K562 (cell line): ENCODE measurements around the gene DDX39A. TPM values are rescaled to one million over a fixed set of nuclear protein-coding genes. Genes with fewer than 3 reads are reported as not detected.

Experiments used
- ADNP ChIP-seq: fragments of 200-800 bp; sonication (Bioruptor generic); IDR thresholded peaks from 2 replicates; pipeline ENCODE4 v1.6.1; 2016; ENCODE audit warnings: missing genetic modification characterization, missing compliant biosample characterization
- CBX1 ChIP-seq: sonication (generic); IDR thresholded peaks from 2 replicates; pipeline ENCODE4 v1.6.1; 2016; ENCODE audit warnings: antibody characterized with exemption, low read depth, mild to moderate bottlenecking
- CCNT2 ChIP-seq: IDR thresholded peaks from 2 replicates; pipeline ENCODE4 v1.6.1; 2011; ENCODE audit warnings: borderline replicate concordance, low read depth, mild to moderate bottlenecking, moderate library complexity, mixed read lengths, low read length; ENCODE audit not compliant: insufficient read length; ENCODE audit errors: extremely low read depth
- E2F3 ChIP-seq: fragments of 250-450 bp; sonication (Bioruptor Pico); IDR thresholded peaks from 2 replicates; pipeline ENCODE4 v1.4.0; 2020; ENCODE audit warnings: mild to moderate bottlenecking
- EGR1 ChIP-seq: fragments of 450-650 bp; conservative IDR thresholded peaks from 2 replicates; pipeline ENCODE4 v1.6.1; 2017; ENCODE audit warnings: mild to moderate bottlenecking
- FOXA1 ChIP-seq: fragments of 450-650 bp; IDR thresholded peaks from 2 replicates; pipeline ENCODE4 v1.6.1; 2016; ENCODE audit warnings: mild to moderate bottlenecking, borderline replicate concordance
- SIN3A ChIP-seq, 2 experiments: fragments of 150-350 bp in 1 of 2; IDR thresholded peaks; 2 replicates each; pipeline ENCODE4 v1.6.1; 2011 to 2016; ENCODE audit warnings: borderline replicate concordance in 2 of 2, low read depth in 2 of 2, low read length in 2 of 2, mild to moderate bottlenecking in 2 of 2, moderate library complexity in 2 of 2; ENCODE audit not compliant: control insufficient read depth in 1 of 2
- TAF1 ChIP-seq: IDR thresholded peaks from 2 replicates; pipeline ENCODE4 v1.6.1; 2011; ENCODE audit warnings: mild to moderate bottlenecking, low read length, moderate library complexity; ENCODE audit not compliant: insufficient read depth, control insufficient read depth, severe bottlenecking; ENCODE audit errors: extremely low read depth
- ZNF217 ChIP-seq: sonication (generic); formaldehyde crosslinking; IDR thresholded peaks from 2 replicates; pipeline ENCODE4 v1.8.0; 2022; ENCODE audit warnings: mild to moderate bottlenecking, missing genetic modification reagents
- ZNF347 ChIP-seq: fragments of 450-650 bp; formaldehyde crosslinking; IDR thresholded peaks from 2 replicates; pipeline ENCODE4 v1.4.0; 2020; ENCODE audit warnings: low read depth, mild to moderate bottlenecking, moderate library complexity
- ZNF436 ChIP-seq: fragments of 250-450, 450-650 bp; sonication (Bioruptor Pico); formaldehyde crosslinking; IDR thresholded peaks from 2 replicates; pipeline ENCODE4 v1.7.0; 2020; ENCODE audit warnings: mild to moderate bottlenecking
- ZNF830 ChIP-seq: fragments of 250-450 bp; sonication (Bioruptor Pico); IDR thresholded peaks from 2 replicates; pipeline ENCODE4 v1.5.0; 2021; ENCODE audit warnings: mild to moderate bottlenecking
- polyA plus RNA-seq, 8 experiments: library from polyadenylated mRNA; depleted of rRNA in 4 of 8; stranded (reverse) in 5 of 8; unstranded in 3 of 8; fragments of >200 nt; fragmentation: Nextera tagmentation in 2 of 8; fragmentation: Illumina TruSeq in 1 of 8; extraction: Ambion mirVana in 2 of 8; extraction: Trizol in 1 of 8; gene quantifications; 2 replicates each; pipeline versions ENCODE4 v1.2.1 to v1.2.3, GENCODE V29; 2011 to 2014; ENCODE audit warnings: inconsistent platforms in 1 of 8, missing spikeins in 1 of 8
- total RNA-seq, 7 experiments: library from RNA; depleted of rRNA in 6 of 7; stranded (reverse); fragments of >200 nt in 6 of 7; fragmentation: Illumina TruSeq in 2 of 7; extraction: Trizol in 2 of 7; gene quantifications; 2 replicates each; pipeline versions ENCODE4 v1.2.1 to v1.2.3, GENCODE V29; 2011 to 2021; ENCODE audit warnings: low replicate concordance in 1 of 7
- TF ChIP-seq, protein P1 (sequence below), 2 experiments: IDR thresholded peaks; 2 replicates each; pipeline ENCODE4 v1.6.1; 2012; ENCODE audit warnings: improper control_type of control experiment in 2 of 2, low read depth in 2 of 2, low read length in 2 of 2, borderline replicate concordance in 1 of 2
- TF ChIP-seq, protein P2 (sequence below): fragments of 450-650 bp; formaldehyde crosslinking; IDR thresholded peaks from 2 replicates; pipeline ENCODE4 v1.4.0; 2020; ENCODE audit warnings: mild to moderate bottlenecking, moderate library complexity
- TF ChIP-seq, protein P3 (sequence below): fragments of 250-450 bp; sonication (Bioruptor Pico); IDR thresholded peaks from 2 replicates; pipeline ENCODE4 v1.4.0; 2020; ENCODE audit warnings: borderline replicate concordance

DDX39A gene
- total and polyA plus RNA-seq, 9 of the 15 experiments (the other 6 are each of a cell fraction or from before 2014, with no cell fraction given): 90.3 to 250 (median 188) TPM

DNA sequence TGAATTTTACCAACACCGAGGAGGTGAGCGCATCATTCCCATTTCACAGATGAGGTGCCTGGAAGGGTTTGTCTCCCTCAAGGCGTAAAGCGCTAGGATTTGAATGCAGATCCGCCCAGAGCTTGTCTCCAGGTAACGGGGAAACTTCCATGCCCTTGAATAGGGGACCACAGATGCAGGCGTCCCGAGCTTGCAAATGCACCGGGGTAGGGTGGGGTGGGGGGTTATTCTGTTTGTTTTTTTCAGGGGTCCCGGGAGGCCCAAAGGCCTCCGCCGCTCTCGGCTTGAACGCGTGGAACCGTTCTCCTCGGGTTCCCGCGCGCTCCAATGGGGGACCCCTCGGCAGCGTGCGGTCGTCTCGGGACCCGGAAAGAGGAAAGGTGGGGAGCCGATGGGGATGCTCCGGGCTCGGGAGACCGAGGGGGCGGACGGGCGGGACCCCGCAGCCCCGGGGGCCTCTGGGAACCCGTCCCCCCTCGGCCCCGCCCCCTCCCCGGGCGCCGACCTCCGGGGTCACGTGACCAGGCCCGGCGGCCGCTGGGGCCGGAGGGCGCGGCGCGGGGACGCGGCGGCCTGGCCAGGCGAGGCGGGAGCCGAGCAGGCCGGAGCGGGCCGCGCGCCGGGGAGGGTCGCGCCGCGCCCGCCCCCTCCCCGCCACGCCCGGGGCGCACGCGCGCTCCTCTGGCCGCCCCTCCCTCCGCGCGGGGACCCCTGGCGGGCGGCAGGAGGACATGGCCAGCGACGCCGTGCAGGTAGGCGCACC lies 13.8 kb upstream of the DDX39A start, which contains the start of gene PKN1 (continued):
- TF ChIP-seq, protein P1, sequence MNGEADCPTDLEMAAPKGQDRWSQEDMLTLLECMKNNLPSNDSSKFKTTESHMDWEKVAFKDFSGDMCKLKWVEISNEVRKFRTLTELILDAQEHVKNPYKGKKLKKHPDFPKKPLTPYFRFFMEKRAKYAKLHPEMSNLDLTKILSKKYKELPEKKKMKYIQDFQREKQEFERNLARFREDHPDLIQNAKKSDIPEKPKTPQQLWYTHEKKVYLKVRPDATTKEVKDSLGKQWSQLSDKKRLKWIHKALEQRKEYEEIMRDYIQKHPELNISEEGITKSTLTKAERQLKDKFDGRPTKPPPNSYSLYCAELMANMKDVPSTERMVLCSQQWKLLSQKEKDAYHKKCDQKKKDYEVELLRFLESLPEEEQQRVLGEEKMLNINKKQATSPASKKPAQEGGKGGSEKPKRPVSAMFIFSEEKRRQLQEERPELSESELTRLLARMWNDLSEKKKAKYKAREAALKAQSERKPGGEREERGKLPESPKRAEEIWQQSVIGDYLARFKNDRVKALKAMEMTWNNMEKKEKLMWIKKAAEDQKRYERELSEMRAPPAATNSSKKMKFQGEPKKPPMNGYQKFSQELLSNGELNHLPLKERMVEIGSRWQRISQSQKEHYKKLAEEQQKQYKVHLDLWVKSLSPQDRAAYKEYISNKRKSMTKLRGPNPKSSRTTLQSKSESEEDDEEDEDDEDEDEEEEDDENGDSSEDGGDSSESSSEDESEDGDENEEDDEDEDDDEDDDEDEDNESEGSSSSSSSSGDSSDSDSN (IDR thresholded peaks at IDR 0.05; ENCODE audit: borderline replicate concordance in 1 of 2, low read depth in 2 of 2, low read length in 2 of 2): no peak
- TF ChIP-seq ZNF436: no peak
- TF ChIP-seq CBX1: 0 out of 2 replicates have a peak, but pooled peaks have one; percentile 32
- TF ChIP-seq ADNP (tag): no peak; the same call in none of the 2 replicates
- TF ChIP-seq SIN3A (IDR thresholded peaks at IDR 0.05; ENCODE audit: borderline replicate concordance in 2 of 2, control insufficient read depth in 1 of 2, low read depth in 2 of 2, low read length in 2 of 2): peak in 1 of 2 experiments; percentile 59; a peak in 1 of 4 replicates
- TF ChIP-seq CCNT2: peak; percentile 46
- TF ChIP-seq TAF1: peak; percentile 37
- TF ChIP-seq EGR1: peak; percentile 57
- TF ChIP-seq E2F3 (CRISPR knock-in tag): peak; percentile 34; the same call in 1 of the 2 replicates
- no peak for TF ChIP-seq FOXA1
- TF ChIP-seq ZNF347 (CRISPR knock-in tag): no peak
- TF ChIP-seq, protein P2, sequence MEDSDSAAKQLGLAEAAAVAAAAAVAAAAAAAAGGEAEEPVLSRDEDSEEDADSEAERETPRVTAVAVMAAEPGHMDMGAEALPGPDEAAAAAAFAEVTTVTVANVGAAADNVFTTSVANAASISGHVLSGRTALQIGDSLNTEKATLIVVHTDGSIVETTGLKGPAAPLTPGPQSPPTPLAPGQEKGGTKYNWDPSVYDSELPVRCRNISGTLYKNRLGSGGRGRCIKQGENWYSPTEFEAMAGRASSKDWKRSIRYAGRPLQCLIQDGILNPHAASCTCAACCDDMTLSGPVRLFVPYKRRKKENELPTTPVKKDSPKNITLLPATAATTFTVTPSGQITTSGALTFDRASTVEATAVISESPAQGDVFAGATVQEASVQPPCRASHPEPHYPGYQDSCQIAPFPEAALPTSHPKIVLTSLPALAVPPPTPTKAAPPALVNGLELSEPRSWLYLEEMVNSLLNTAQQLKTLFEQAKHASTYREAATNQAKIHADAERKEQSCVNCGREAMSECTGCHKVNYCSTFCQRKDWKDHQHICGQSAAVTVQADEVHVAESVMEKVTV (CRISPR knock-in tag): no peak
- TF ChIP-seq, protein P3, sequence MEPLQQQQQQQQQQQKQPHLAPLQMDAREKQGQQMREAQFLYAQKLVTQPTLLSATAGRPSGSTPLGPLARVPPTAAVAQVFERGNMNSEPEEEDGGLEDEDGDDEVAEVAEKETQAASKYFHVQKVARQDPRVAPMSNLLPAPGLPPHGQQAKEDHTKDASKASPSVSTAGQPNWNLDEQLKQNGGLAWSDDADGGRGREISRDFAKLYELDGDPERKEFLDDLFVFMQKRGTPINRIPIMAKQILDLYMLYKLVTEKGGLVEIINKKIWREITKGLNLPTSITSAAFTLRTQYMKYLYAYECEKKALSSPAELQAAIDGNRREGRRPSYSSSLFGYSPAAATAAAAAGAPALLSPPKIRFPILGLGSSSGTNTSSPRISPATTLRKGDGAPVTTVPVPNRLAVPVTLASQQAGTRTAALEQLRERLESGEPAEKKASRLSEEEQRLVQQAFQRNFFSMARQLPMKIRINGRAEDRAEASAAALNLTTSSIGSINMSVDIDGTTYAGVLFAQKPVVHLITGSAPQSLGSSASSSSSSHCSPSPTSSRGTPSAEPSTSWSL (CRISPR knock-in tag): no peak
- 0 out of 2 replicates have a peak, but pooled peaks have one; percentile 46 for TF ChIP-seq ZNF830 (CRISPR knock-in tag)
- TF ChIP-seq ZNF217 (CRISPR knock-in tag): no peak
